Measurements from ENCODE around the gene GFPT2.

Gene GFPT2

GRCh38 chr5:180353048-180353979, at the start of gene GFPT2:
Gene GFPT2, minus strand, starts transcription at chr5:180353336. Its CDS starts 119 bp downstream, at chr5:180353217.
- ChIA-PET POLR2A (ENCODE audit: low non-redundant PET) (no interaction called here), CTCF (interaction anchor here (0.6 to 1.2 kb wide), 5 partner anchors 8 to 1063 kb away, joined by 3 to 5 read pairs (median 3); no protein-coding TSS in a partner anchor)
- DNase-seq (ENCODE audit: low spot score) = peak; percentile 97
- TF ChIP-seq CTCF (conservative IDR thresholded peaks at IDR 0.05; ENCODE audit: low read depth) = no peak
- no peak within 1 kb of the TSS for H3K27ac ChIP-seq

GRCh38 chr5:180402716-180403115, 49.6 kb upstream of the GFPT2 start:
- POLR2A ChIA-PET (ENCODE audit: low non-redundant PET) = interaction anchor here (0.5 kb wide), 1 partner anchor 30 kb away, joined by 6 read pairs; no protein-coding TSS in a partner anchor

GRCh38 chr5:180401229-180401907, 48.2 kb upstream of the GFPT2 start:
- CTCF ChIA-PET = interaction anchor here (0.6 kb wide), 1 partner anchor 56 kb away, joined by 5 read pairs; no protein-coding TSS in a partner anchor

More at GRCh38 chr5:180402716-180403115, 49.6 kb upstream of the GFPT2 start:
- CTCF ChIA-PET = no interaction called here
- TF ChIP-seq CTCF (conservative IDR thresholded peaks at IDR 0.05; ENCODE audit: low read depth) = no peak
- no peak for DNase-seq (ENCODE audit: low spot score)
- H3K27ac ChIP-seq = no peak overlapping the region

GRCh38 chr5:180400416-180400815, 47.3 kb upstream of the GFPT2 start:
- ChIA-PET POLR2A (ENCODE audit: low non-redundant PET) (no interaction called here), CTCF (interaction anchor here (0.7 kb wide), 1 partner anchor 17 kb away, joined by 3 read pairs; no protein-coding TSS in a partner anchor)
- peak overlapping the region; percentile 6; the same call in 1 of the 2 replicates for H3K27ac ChIP-seq
- TF ChIP-seq CTCF (conservative IDR thresholded peaks at IDR 0.05; ENCODE audit: low read depth) = no peak
- no peak for DNase-seq (ENCODE audit: low spot score)

More at GRCh38 chr5:180401229-180401907, 48.2 kb upstream of the GFPT2 start:
- POLR2A ChIA-PET (ENCODE audit: low non-redundant PET) = no interaction called here
- TF ChIP-seq CTCF (conservative IDR thresholded peaks at IDR 0.05; ENCODE audit: low read depth) = no peak
- DNase-seq (ENCODE audit: low spot score) = no peak
- H3K27ac ChIP-seq = no peak overlapping the region

- CTCF ChIA-PET = interaction anchor here (0.7 kb wide), 1 partner anchor 18 kb away, joined by 3 read pairs; no protein-coding TSS in a partner anchor
- POLR2A ChIA-PET (ENCODE audit: low non-redundant PET) = no interaction called here
- DNase-seq (ENCODE audit: low spot score) = no peak
These were observed 46.5 kb upstream of the GFPT2 start for GRCh38 chr5:180399401-180400215.

More at GRCh38 chr5:180399401-180400215, 46.5 kb upstream of the GFPT2 start:
- TF ChIP-seq CTCF (conservative IDR thresholded peaks at IDR 0.05; ENCODE audit: low read depth) = no peak
- H3K27ac ChIP-seq = no peak overlapping the region

Data from RWPE1 (cell line).